ENCODE results near the gene RASA2. TPM values are rescaled to one million over a fixed set of nuclear protein-coding genes. Genes with fewer than 3 reads are reported as not detected.
A peak's percentile ranks its signal among the peaks of the same experiment; 100 is the strongest.
"Not testable (repeated sequence)": the region's sequence is repeated elsewhere in the genome, so short reads cannot be mapped to it uniquely, and the experiment has no call there.

RASA2 gene
- total RNA-seq, 1 donor from 2014 or later, result 5.3 TPM

- peak; percentile 21 to 29 for DNase-seq (ENCODE audit: low read depth in 2 of 2)
These were observed 89.3 kb downstream of the RASA2 start for GRCh38 chr3:141575879-141576743.

DNA sequence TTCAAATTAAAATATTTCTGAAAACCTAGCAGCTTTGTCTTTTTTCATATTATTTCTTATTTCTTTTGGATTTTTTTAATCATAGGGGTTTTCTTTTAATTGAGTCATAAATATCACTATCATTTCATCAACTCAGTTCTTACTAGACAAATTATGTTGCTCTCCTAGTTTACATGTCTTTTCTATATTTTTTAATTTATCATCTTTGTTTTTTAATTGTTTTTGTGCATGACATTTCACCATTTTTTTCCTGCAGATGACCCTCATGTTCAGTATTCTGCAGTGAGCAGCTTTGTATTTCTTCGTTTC, 89.9 kb downstream of the RASA2 start:
- DNase-seq (ENCODE audit: low read depth in 2 of 2), result no peak

DNA sequence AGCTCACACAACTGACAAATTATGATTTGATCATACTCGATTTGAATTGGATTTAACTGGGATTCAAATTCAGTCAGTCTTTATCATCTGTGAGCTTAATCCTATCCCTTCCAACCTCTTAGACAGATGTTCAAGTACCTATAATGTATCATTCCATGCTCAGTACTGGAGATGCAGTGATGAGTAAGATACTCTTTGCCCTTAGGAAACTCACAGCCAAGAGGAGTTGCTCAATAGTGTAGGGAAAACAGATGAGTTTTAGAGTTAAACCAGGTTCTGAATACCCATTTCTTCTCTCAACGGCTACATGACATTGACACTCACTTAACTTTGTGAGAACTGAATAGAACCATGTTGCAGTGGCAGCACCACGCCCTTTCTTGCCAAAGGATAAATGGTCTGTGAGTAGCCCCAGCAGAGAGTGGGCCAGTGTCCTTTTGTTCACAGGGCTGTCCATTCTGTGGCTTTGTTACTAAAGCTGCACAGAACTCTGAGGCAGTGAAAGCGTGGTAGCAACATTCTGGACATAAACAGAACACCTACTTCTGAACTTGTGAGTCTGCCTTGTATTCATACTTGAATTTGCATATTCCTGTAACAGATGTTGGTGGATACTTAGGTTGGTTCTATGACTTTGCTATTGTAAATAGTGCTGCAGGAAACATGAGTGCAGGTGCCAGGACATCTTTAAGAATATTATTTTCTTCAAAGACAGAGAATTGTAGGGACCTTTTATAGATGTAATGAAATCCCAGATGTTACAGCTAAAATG, 91.6 kb downstream of the RASA2 start:
- no peak for DNase-seq (ENCODE audit: low read depth in 2 of 2)

- no peak for DNase-seq (ENCODE audit: low read depth in 2 of 2)
These were observed 107.5 kb downstream of the RASA2 start for GRCh38 chr3:141594357-141594756.

GRCh38 chr3:141597931-141598330, 111.1 kb downstream of the RASA2 start:
- no peak for DNase-seq (ENCODE audit: low read depth in 2 of 2)

- DNase-seq (ENCODE audit: low read depth in 2 of 2), result no peak
These were observed 113.5 kb downstream of the RASA2 start for GRCh38 chr3:141600331-141600730.

DNA sequence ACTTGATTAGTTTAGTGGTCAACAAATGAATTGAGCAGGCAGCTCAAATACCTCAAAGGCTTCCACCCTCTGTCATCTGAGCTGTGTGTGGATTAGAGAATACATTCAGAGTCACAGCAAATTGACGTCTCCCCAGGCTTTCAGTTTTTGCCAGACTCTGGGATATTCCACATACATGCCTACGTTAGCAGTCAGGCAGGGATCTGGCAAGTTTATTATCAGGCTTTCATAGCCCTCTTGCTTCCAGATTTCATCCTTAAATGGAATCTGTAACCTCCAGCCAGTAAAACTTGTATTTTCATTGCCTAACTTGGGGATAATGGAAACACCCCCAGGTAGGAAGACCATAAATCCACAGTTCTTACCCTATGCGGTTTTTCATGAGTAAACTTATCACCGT, 115.9 kb downstream of the RASA2 start:
- no peak for DNase-seq (ENCODE audit: low read depth in 2 of 2)

DNA sequence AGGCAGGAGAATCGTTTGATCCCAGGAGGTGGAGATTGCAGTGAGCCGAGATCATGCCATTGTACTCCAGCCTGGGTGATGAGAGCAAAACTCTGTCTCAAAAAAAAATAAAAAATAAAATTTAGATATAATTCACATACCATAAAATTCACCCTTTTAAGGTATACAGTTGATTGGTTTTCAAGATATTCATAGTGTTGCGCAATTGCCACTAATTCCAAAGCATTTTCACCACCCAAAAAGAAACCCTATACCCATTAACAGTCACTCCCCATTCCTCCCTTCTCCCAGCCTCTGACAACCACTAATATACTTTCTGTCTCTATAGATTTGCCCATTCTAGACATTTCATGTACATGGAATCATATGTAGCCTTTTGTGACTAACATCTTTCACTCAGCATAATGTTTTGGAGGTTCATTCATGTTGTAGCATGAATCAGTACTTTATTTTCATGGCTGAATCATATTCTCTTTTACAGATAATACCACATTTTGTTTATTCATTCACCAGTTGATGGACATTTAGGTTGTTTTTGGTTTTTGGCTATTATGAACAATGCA, 116.7 kb downstream of the RASA2 start:
- no peak for DNase-seq (ENCODE audit: low read depth in 2 of 2)

- no peak for DNase-seq (ENCODE audit: low read depth in 2 of 2)
These were observed 119.1 kb downstream of the RASA2 start for GRCh38 chr3:141605883-141606282.

GRCh38 chr3:141608438-141608837, 121.6 kb downstream of the RASA2 start:
- no peak for DNase-seq (ENCODE audit: low read depth in 2 of 2)

DNA sequence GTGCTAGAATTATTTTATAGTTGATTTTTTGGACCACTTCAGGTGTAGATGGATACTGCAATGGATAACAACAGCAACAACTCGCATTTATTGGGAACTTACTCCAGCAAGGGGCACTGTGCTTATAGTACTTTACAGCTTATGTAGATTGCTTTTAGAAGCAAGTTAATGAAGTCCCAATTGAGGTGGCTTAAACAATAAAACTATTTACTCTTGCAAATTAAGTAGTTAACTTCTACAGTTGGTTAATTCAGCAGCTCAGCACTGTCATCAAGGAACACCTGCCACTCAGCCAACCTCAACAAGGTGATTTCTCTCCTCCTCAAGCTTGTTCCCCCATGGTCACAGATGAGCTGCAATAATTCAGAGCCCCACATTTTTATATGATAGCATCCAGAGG, 124.1 kb downstream of the RASA2 start:
- no peak for DNase-seq (ENCODE audit: low read depth in 2 of 2)

DNA sequence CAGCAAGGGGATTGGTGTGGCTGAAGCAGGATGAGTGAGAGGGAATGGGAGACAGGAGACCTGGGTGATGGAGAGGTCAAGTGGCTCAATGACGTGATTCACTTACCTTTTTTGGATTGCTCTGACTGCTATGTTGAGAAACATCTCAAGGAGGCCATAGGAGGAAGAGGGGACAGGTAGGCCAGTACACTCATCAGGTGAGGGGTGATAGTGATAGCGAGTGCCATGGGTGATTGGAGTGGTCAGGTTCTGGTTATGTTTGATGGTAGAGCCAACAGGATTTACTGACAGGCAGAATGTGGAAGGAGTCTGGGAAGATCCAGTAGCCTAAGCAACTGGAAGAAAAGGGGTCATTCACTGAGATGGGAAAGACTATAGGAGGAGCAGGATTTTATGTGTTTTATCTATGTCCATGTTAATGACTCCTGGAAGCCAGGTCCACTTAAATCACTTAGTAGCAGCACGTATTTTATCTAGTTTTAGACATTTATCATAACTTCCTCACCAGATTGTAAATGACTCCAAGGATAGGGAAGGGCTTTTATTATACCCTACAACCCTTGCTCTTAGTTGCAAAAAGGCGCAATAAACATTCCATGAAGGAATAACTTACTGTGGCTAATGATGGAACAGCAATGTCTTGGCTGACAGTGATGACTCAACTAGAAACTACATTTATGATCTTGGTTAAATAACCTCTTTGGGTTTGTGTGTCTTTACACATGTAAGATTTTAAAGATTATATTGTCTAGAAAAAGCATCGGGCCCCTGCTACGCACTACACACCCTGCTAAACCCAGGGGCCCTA, 131.5 kb downstream of the RASA2 start:
- DNase-seq (ENCODE audit: low read depth in 2 of 2), result no peak

- DNase-seq (ENCODE audit: low read depth in 2 of 2), result no peak
These were observed 132.1 kb downstream of the RASA2 start for GRCh38 chr3:141618938-141619337.

- no peak for DNase-seq (ENCODE audit: low read depth in 2 of 2)
These were observed 132.6 kb downstream of the RASA2 start for GRCh38 chr3:141619450-141619849.

- DNase-seq (ENCODE audit: low read depth in 2 of 2), result no peak
These were observed 136.9 kb downstream of the RASA2 start for GRCh38 chr3:141623691-141624090.

- peak in 1 of 2 donors; percentile 10 for DNase-seq (ENCODE audit: low read depth in 2 of 2)
These were observed 138.7 kb downstream of the RASA2 start for GRCh38 chr3:141625506-141625905.

DNA sequence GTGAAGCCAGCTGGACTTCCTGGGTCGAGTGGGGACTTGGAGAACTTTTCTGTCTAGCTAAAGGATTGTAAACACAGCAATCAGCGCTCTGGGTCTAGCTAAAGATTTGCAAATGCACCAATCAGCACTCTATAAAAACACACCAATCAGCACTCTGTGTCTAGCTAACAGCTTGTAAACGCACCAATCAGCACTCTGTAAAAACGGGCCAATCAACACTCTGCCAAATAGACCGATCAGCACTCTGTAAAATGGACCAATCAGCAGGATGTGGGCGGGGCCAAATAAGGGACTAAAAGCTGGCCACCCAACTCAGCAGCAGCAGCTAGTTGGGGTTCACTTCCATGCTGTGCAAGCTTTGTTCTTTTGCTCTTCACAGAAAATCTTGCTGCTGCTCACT, 141.5 kb downstream of the RASA2 start:
- DNase-seq (ENCODE audit: low read depth in 2 of 2), result not testable (repeated sequence)

- DNase-seq (ENCODE audit: low read depth in 2 of 2), result not testable (repeated sequence)
These were observed 142.1 kb downstream of the RASA2 start for GRCh38 chr3:141628868-141629441.

DNA sequence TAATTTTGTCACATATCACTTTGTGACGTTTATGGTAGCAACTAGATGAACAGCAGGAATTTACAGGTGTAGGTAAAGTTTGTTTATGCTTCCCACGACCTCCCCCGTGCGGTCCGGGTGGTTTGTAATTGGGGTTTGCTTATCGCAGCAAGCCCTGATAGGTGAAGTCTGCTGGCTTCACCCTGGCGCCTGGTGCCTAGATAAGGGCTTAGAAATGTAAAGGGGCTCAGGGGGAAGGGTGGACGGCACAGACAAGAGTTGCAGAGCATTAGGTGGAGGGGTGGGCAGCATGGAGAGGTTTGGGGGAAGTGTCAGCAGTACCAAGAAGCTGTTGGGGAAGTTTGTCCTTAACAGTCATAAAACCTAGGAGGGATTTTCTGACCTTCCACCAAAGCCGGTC, 143.1 kb downstream of the RASA2 start:
- DNase-seq (ENCODE audit: low read depth in 2 of 2), result no peak

DNA sequence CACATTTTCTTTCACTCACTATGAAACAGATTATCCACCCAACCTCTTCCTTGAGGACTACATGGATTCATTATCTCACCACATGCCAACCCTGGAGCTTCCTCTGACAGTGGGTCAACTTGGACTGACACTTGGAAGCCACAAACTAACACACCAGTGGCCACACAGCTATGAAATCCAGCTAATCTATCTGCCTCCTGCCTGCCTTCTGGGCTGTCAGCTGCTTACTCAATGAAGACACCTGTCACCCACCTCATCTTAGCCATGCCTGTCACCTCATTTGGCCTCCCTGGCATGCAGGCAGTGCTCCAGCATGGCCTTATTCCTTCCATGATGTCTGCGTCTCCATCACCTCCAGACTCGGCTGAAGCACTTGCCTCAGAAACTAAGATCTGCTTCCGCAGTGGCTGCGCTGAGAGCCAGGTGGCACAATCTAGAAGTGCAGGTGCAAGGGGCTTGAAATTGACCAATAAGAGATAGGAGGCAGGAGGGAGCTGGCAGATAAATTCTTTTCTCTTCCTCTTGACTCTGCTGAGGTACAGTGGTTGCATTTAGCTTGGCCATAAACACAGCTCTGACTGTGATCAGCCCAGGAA, 146.1 kb downstream of the RASA2 start:
- no peak for DNase-seq (ENCODE audit: low read depth in 2 of 2)

DNA sequence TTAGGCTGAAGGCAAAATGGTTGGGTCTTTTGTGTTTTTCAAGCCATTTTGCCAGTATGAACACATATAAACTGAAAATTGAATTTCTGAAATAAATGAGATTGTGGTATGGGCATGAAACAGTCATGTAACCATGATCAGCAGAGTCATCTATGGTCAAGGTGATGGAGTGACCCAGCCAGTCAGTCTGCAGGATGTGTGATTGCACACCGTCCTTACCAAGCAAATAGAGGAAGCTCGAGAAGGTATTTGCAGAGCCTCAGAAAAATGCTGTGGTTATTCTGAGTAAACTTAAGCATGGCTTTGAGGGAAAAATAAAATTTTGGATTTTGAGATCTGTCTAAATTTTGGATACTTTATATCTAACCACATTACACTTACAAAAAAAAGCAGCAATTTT, 155.4 kb downstream of the RASA2 start:
- no peak for DNase-seq (ENCODE audit: low read depth in 2 of 2)
